GM12878 (cell line): Measurements from ENCODE around the gene VCAM1. TPM values are rescaled to one million over a fixed set of nuclear protein-coding genes. Genes with fewer than 3 reads are reported as not detected.

Experiments
- ATAC-seq: fragments of 200-7000 bp; cut with Tn5 transposase; 3 replicates; pipeline ENCODE4 v1.9.1; 2020; ENCODE audit warnings: mild to moderate bottlenecking, moderate library complexity
- BruUV-seq: library from RNA; stranded (reverse); fragments of 400-500 nt; replicated peaks from 2 replicates; lab custom pipeline; 2021; lab: Mats Ljungman, UMichigan
- CTCF ChIA-PET: fragments of 300-600 bp; sonication (Branson Sonifier 250); formaldehyde crosslinking; extraction: SDS; loops from one replicate; lab custom pipeline; 2021; ENCODE audit warnings: inconsistent platforms; lab: Yijun Ruan, JAX
- POLR2A ChIA-PET: fragments of 350-600 bp; formaldehyde crosslinking; extraction: SDS; loops from one replicate; lab custom pipeline; 2021; ENCODE audit warnings: inconsistent platforms; lab: Charles Lee
- RAD21 ChIA-PET: fragments of 300-600 bp; sonication (Branson Sonifier 250); formaldehyde crosslinking; loops from one replicate; lab custom pipeline; 2023; ENCODE audit warnings: antibody characterized with exemption; ENCODE audit not compliant: unreplicated experiment; lab: Charles Lee
- SMC1A ChIA-PET: fragments of 300-600 bp; sonication (Branson Sonifier 250); formaldehyde crosslinking; loops from one replicate; lab custom pipeline; 2023; ENCODE audit not compliant: unreplicated experiment, uncharacterized antibody; lab: Charles Lee
- DNase-seq: peaks from one replicate; pipeline ENCODE4 v3.0.0-alpha.2; 2011; ENCODE audit warnings: low read depth, low spot score
- FAIRE-seq: peaks from 3 replicates; lab custom pipeline; 2011; peaks lifted over from hg19 to GRCh38; lab: Jason Lieb, UNC
- H2AFZ ChIP-seq: 2 replicates; pipeline ENCODE4 v1.6.0; 2011; ENCODE audit warnings: low read depth, low read length, control low read depth; ENCODE audit not compliant: control insufficient read depth
- H3K27ac ChIP-seq: 2 replicates; pipeline ENCODE4 v1.5.1; 2011; ENCODE audit warnings: control low read depth; ENCODE audit not compliant: control insufficient read depth, insufficient read depth
- H3K27me3 ChIP-seq, 2 experiments: replicated peaks in 1 of 2; 2 replicates each; pipeline versions ENCODE4 v1.6.0 to v1.6.1; 2011; ENCODE audit warnings: low read length in 1 of 2; ENCODE audit not compliant: control insufficient read depth in 2 of 2, insufficient read depth in 2 of 2
- H3K36me3 ChIP-seq, 2 experiments: 2 replicates each; pipeline ENCODE4 v1.5.1; 2011; ENCODE audit warnings: low read length in 1 of 2; ENCODE audit not compliant: control insufficient read depth in 2 of 2, insufficient read depth in 2 of 2
- H3K4me1 ChIP-seq: 2 replicates; pipeline ENCODE4 v1.6.1; 2011; ENCODE audit warnings: mild to moderate bottlenecking, low read length, moderate library complexity, mixed read lengths; ENCODE audit not compliant: control insufficient read depth, insufficient read depth
- H3K4me2 ChIP-seq: 2 replicates; pipeline ENCODE4 v1.6.0; 2011; ENCODE audit warnings: control low read depth; ENCODE audit not compliant: control insufficient read depth, insufficient read depth
- H3K4me3 ChIP-seq: fragments of 200-600 bp; sonication (generic); 2 replicates; pipeline ENCODE4 v1.5.1; 2016
- H3K79me2 ChIP-seq: 2 replicates; pipeline ENCODE4 v1.6.0; 2011; ENCODE audit warnings: low read length; ENCODE audit not compliant: control insufficient read depth, insufficient read depth
- H3K9ac ChIP-seq: 2 replicates; pipeline ENCODE4 v1.8.0; 2011; ENCODE audit warnings: low read length, control low read depth, mixed read lengths; ENCODE audit not compliant: control insufficient read depth, insufficient read depth
- H3K9me3 ChIP-seq: replicated peaks from 3 replicates; pipeline ENCODE4 v1.5.1; 2011; ENCODE audit warnings: mild to moderate bottlenecking, low read length; ENCODE audit not compliant: control insufficient read depth, insufficient read depth
- H4K20me1 ChIP-seq: 2 replicates; pipeline ENCODE4 v1.6.0; 2011; ENCODE audit not compliant: control insufficient read depth, insufficient read depth
- E2F4 ChIP-seq: IDR thresholded peaks from 2 replicates; pipeline ENCODE4 v1.6.1; 2012; ENCODE audit warnings: low read depth, low read length, improper control_type of control experiment
- HCFC1 ChIP-seq: fragments of 150-350 bp; IDR thresholded peaks from 2 replicates; pipeline ENCODE4 v1.6.1; 2014; ENCODE audit warnings: low read length
- HDGF ChIP-seq: fragments of 450-650 bp; IDR thresholded peaks from 2 replicates; pipeline ENCODE4 v1.6.1; 2016; ENCODE audit warnings: antibody characterized with exemption
- IKZF1 ChIP-seq: fragments of 450-650 bp; conservative IDR thresholded peaks from 2 replicates; pipeline ENCODE4 v1.6.1; 2017; ENCODE audit warnings: antibody characterized with exemption, mild to moderate bottlenecking
- KAT2A ChIP-seq: conservative IDR thresholded peaks from 2 replicates; pipeline ENCODE4 v1.6.1; 2011; ENCODE audit warnings: low read depth, low read length; ENCODE audit not compliant: control insufficient read depth
- NFIC ChIP-seq: IDR thresholded peaks from 2 replicates; pipeline ENCODE4 v1.6.1; 2012; ENCODE audit warnings: low read depth, mild to moderate bottlenecking, inconsistent platforms, low read length, moderate library complexity
- NKRF ChIP-seq: fragments of 450-650 bp; conservative IDR thresholded peaks from 2 replicates; pipeline ENCODE4 v1.6.1; 2017; ENCODE audit warnings: mild to moderate bottlenecking, moderate library complexity
- RAD51 ChIP-seq: fragments of 450-650 bp; IDR thresholded peaks from 2 replicates; pipeline ENCODE4 v1.6.1; 2016; ENCODE audit warnings: moderate library complexity, mild to moderate bottlenecking, inconsistent platforms
- SREBF2 ChIP-seq: IDR thresholded peaks from 2 replicates; pipeline ENCODE4 v1.6.1; 2012; ENCODE audit warnings: mild to moderate bottlenecking, low read length
- TCF12 ChIP-seq: IDR thresholded peaks from 2 replicates; pipeline ENCODE4 v1.6.1; 2011; ENCODE audit warnings: low read depth, mild to moderate bottlenecking, low read length
- ZBTB40 ChIP-seq: fragments of 450-650 bp; IDR thresholded peaks from 2 replicates; pipeline ENCODE4 v1.6.1; 2016; ENCODE audit warnings: mild to moderate bottlenecking, moderate library complexity, borderline replicate concordance
- WGBS: methylation state at CpG from one replicate; pipeline ENCODE4 v1.1.6; 2016; ENCODE audit warnings: low lambda C conversion rate; ENCODE audit not compliant: insufficient replicate concordance, insufficient coverage; ENCODE audit errors: missing lambda C conversion rate; 5-methylcytosine and 5-hydroxymethylcytosine counted together
- in situ Hi-C: fragments of 300-500 bp; cut with MboI; formaldehyde crosslinking; loops from 9 replicates; pipeline ENCODE4 v1.14.3; 2018; ENCODE audit warnings: mixed read lengths
- intact Hi-C: fragments of 100-400 bp; cut with micrococcal nuclease; formaldehyde crosslinking; loops from one replicate; pipeline ENCODE4 v1.14.2; 2022; ENCODE audit not compliant: unreplicated experiment
- polyA plus RNA-seq, 11 experiments: library from polyadenylated mRNA; depleted of rRNA in 4 of 11; unstranded in 6 of 11; stranded (reverse) in 5 of 11; fragments of >200 nt; fragmentation: Nextera tagmentation in 4 of 11; fragmentation: Illumina TruSeq in 1 of 11; extraction: Ambion mirVana in 4 of 11; extraction: Trizol in 1 of 11; gene quantifications; 1 replicate in 1 of 11; 2 replicates in 10 of 11; pipeline versions ENCODE4 v1.2.1 to v1.2.3, GENCODE V29; 2011 to 2016; ENCODE audit warnings: inconsistent platforms in 2 of 11, missing spikeins in 2 of 11, low read depth in 1 of 11
- total RNA-seq, 4 experiments: library from RNA; depleted of rRNA in 3 of 4; stranded (reverse); fragments of >200 nt in 3 of 4; fragmentation: Illumina TruSeq in 1 of 4; extraction: Trizol in 1 of 4; gene quantifications; 2 replicates each; pipeline versions ENCODE4 v1.2.1 to v1.2.3, GENCODE V29; 2013 to 2021
- TF ChIP-seq, protein P1 (sequence below): fragments of 450-650 bp; IDR thresholded peaks from 2 replicates; pipeline ENCODE4 v1.6.1; 2016; ENCODE audit warnings: mild to moderate bottlenecking

The VCAM1 gene
- total and polyA plus RNA-seq, 10 of the 15 experiments (the other 5 are each of a cell fraction or from before 2014, with no cell fraction given), result 5.0 to 13.6 (median 7.4) TPM

GRCh38 chr1:100721526-100722207, 2.1 kb downstream of the VCAM1 start:
- FAIRE-seq, result no peak
- Histone ChIP-seq H3K79me2 (no peaks in the 10 kb centered on the region; the same call in 1 of the 2 replicates), H3K4me3 (no peak overlapping the region), H3K4me2 (peak overlapping the region; percentile 26; the same call in 1 of the 2 replicates), H3K27me3 (no peaks in the 10 kb centered on the region)
- in situ Hi-C loops, result no loop called here
- CTCF ChIA-PET, result interaction anchor here (1.1 to 1.2 kb wide), 2 partner anchors 20 to 24 kb away, joined by 3 read pairs; no protein-coding TSS in a partner anchor
- no peak for TF ChIP-seq KAT2A
- TF ChIP-seq SREBF2, result no peak
- no peak for TF ChIP-seq ZBTB40
- TF ChIP-seq HCFC1, result no peak
- TF ChIP-seq, protein P1, sequence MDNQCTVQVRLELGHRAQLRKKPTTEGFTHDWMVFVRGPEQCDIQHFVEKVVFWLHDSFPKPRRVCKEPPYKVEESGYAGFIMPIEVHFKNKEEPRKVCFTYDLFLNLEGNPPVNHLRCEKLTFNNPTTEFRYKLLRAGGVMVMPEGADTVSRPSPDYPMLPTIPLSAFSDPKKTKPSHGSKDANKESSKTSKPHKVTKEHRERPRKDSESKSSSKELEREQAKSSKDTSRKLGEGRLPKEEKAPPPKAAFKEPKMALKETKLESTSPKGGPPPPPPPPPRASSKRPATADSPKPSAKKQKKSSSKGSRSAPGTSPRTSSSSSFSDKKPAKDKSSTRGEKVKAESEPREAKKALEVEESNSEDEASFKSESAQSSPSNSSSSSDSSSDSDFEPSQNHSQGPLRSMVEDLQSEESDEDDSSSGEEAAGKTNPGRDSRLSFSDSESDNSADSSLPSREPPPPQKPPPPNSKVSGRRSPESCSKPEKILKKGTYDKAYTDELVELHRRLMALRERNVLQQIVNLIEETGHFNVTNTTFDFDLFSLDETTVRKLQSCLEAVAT, result no peak
- TF ChIP-seq IKZF1, result no peak
- TF ChIP-seq NKRF, result no peak
- TF ChIP-seq TCF12, result no peak
- no peak for TF ChIP-seq RAD51
- TF ChIP-seq NFIC, result no peak
- no peak for TF ChIP-seq E2F4
- TF ChIP-seq HDGF, result no peak
- TF ChIP-seq, all 136 proteins: peak for 0
- Histone ChIP-seq H3K36me3 (no peaks in the 10 kb centered on the region), H3K27ac (no peak overlapping the region), H3K4me1 (no peaks in the 10 kb centered on the region), H3K9ac (no peak overlapping the region), H4K20me1 (no peaks in the 10 kb centered on the region), H2AFZ (no peak overlapping the region), H3K9me3 (no peaks in the 10 kb centered on the region)
- RAD21 ChIA-PET, result interaction anchor here (1.0 to 2.2 kb wide), 5 partner anchors 8 to 114 kb away, joined by 3 to 5 read pairs (median 4); no protein-coding TSS in a partner anchor
- POLR2A ChIA-PET, result interaction anchor here (0.6 to 1.5 kb wide), 3 partner anchors 9 to 49 kb away, joined by 4 to 5 read pairs (median 4); no protein-coding TSS in a partner anchor
- ATAC-seq, result no peak
- DNase-seq, result no peak
- BruUV-seq, result no TSS peak
- WGBS, result 84% methylated on average over 9 of the region's 9 CpGs
- SMC1A ChIA-PET, result interaction anchor here (0.6 to 3.5 kb wide), 13 partner anchors 8 to 268 kb away, joined by 3 to 8 read pairs (median 4); no protein-coding TSS in a partner anchor
- intact Hi-C loops, result loop anchor here (5.0 to 10.0 kb wide), 2 partner anchors 109 to 257 kb away; no protein-coding TSS in a partner anchor
